Activated CD4-positive, alpha-beta memory T cell treated with anti-CD3 and anti-CD28 coated beads, Interleukin-2, amount 10 ng/mL, durations not matched to agents 7 days and 5 days (primary cell): ENCODE data around the gene PRRC2B. TPM values are rescaled to one million over a fixed set of nuclear protein-coding genes. Genes with fewer than 3 reads are reported as not detected.
A peak's percentile ranks its signal among the peaks of the same experiment; 100 is the strongest.
"Not testable (repeated sequence)": the region's sequence is repeated elsewhere in the genome, so short reads cannot be mapped to it uniquely, and the experiment has no call there.

Experiments
- CTCF ChIA-PET: fragments of 350-600 bp; sonication (Branson Sonifier 250); formaldehyde crosslinking; loops from one replicate; lab custom pipeline; 2021; ENCODE audit warnings: antibody characterized with exemption, inconsistent platforms; lab: Charles Lee
- POLR2A ChIA-PET: fragments of 350-600 bp; sonication (Branson Sonifier 250); formaldehyde crosslinking; loops from one replicate; lab custom pipeline; 2021; ENCODE audit warnings: antibody characterized with exemption; lab: Charles Lee
- DNase-seq: peaks from one replicate; pipeline ENCODE4 v3.0.0-alpha.2; 2020
- H3K27ac Mint-ChIP-seq: one replicate; pipeline ENCODE4 v1.8.0; 2021; ENCODE audit warnings: mild to moderate bottlenecking, mixed read lengths
- H3K27me3 Mint-ChIP-seq: one replicate; pipeline ENCODE4 v1.8.0; 2021; ENCODE audit warnings: mixed read lengths
- H3K36me3 Mint-ChIP-seq: one replicate; pipeline ENCODE4 v1.8.0; 2021; ENCODE audit warnings: low read depth, mixed read lengths
- H3K4me1 Mint-ChIP-seq: one replicate; pipeline ENCODE4 v1.8.0; 2021; ENCODE audit warnings: mixed read lengths
- H3K4me3 Mint-ChIP-seq: one replicate; pipeline ENCODE4 v1.8.0; 2021; ENCODE audit warnings: mild to moderate bottlenecking, mixed read lengths
- H3K9me3 Mint-ChIP-seq: one replicate; pipeline ENCODE4 v1.8.0; 2021; ENCODE audit warnings: mixed read lengths
- total RNA-seq, 2 experiments: library from RNA; stranded (reverse); gene quantifications; one replicate each; pipeline ENCODE4 v1.2.3, GENCODE V29; 2021

PRRC2B gene
- total RNA-seq, 2 experiments from 2014 or later = 178 to 190 TPM

- H3K36me3 Mint-ChIP-seq = peaks cover 81% of the 10 kb centered on the region
- CTCF ChIA-PET = no interaction called here
Observed at GRCh38 chr9:131469951-131470350, 76.1 kb downstream of the PRRC2B start.

DNA sequence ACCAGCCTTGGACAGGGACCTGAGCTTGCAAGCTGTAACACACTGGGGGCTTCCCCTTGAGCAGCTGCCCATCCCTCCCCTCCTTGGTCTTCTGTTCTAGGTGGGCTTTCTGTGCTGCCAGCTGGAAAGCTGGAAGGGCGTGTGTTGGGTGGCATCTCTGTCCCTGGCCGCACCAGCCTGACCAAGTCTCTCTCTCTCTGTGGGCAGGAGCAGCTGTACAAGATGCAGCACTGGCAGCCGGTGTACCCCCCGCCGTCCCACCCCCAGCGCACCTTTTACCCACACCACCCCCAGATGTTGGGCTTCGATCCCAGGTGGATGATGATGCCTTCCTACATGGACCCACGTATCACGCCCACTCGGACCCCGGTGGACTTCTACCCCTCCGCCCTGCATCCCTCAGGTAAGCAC, 76.7 kb downstream of the PRRC2B start:
- no peaks in the 10 kb centered on the region for H3K4me1 Mint-ChIP-seq
- no peak overlapping the region for H3K4me3 Mint-ChIP-seq
- no peak overlapping the region for H3K27ac Mint-ChIP-seq
- DNase-seq = no peak
- ChIA-PET POLR2A (no interaction called here), CTCF (no interaction called here)
- H3K36me3 Mint-ChIP-seq = peaks cover 78% of the 10 kb centered on the region
- no peaks in the 10 kb centered on the region for H3K9me3 Mint-ChIP-seq
- no peaks in the 10 kb centered on the region for H3K27me3 Mint-ChIP-seq

More at GRCh38 chr9:131469951-131470350, 76.1 kb downstream of the PRRC2B start:
- Mint-ChIP-seq H3K27ac (peak overlapping the region; percentile 41), H3K9me3 (no peaks in the 10 kb centered on the region), H3K4me3 (no peak overlapping the region), H3K27me3 (no peaks in the 10 kb centered on the region), H3K4me1 (no peaks in the 10 kb centered on the region)
- DNase-seq = no peak
- POLR2A ChIA-PET = no interaction called here

DNA sequence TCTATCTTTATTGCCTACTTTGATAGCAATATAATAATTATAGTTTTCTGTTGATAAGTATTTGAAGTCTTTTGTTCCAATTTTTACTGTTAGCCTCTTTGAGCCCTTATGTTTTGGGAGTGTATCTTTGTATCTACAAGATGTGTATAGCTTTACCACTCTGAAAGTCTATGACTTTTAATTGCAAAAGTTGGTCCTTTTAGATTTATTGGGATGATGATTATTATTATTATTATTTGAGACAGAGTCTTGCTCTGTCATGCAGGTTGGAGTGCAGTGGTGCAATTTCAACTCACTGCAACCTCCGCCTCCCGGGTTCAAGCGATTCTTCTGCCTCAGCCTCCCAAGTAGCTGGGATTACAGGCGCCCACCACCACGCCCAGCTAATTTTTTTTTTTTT, 78.2 kb downstream of the PRRC2B start:
- H3K4me1 Mint-ChIP-seq, H3K9me3 Mint-ChIP-seq, DNase-seq, H3K27me3 Mint-ChIP-seq, H3K27ac Mint-ChIP-seq, POLR2A ChIA-PET, H3K4me3 Mint-ChIP-seq: not testable (repeated sequence)
- H3K36me3 Mint-ChIP-seq = peaks cover 69% of the 10 kb centered on the region
- CTCF ChIA-PET = interaction anchor here (0.7 kb wide), 1 partner anchor 164 kb away, joined by 3 read pairs; no protein-coding TSS in a partner anchor

GRCh38 chr9:131473198-131473885, 79.5 kb downstream of the PRRC2B start:
- Mint-ChIP-seq H3K4me1 (no peaks in the 10 kb centered on the region), H3K9me3 (no peaks in the 10 kb centered on the region), H3K4me3 (no peak overlapping the region), H3K27me3 (no peaks in the 10 kb centered on the region), H3K36me3 (peaks cover 69% of the 10 kb centered on the region), H3K27ac (no peak overlapping the region)
- ChIA-PET CTCF (no interaction called here), POLR2A (no interaction called here)
- no peak for DNase-seq

DNA sequence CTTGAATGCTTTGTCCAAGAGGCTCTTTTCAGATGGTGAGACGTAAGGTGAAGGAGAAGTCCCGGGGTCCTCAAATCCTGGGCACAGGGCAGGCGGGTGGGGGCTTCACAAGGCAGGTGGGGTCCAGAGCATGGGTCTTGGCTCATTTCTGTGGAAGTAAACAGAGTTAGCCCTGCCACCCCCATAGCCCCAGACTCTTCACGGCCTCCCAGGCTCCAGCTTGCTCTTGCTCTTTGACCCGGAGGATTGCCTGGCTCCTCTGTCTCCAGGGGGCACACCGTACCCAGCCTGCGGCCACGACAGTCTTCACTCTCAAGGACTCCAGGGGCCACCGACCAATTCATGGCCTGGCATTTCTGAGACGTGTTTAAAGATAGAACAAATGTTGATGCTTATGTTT, 80.0 kb downstream of the PRRC2B start:
- no peak for DNase-seq
- no peak overlapping the region for H3K4me3 Mint-ChIP-seq
- CTCF ChIA-PET = interaction anchor here (0.8 kb wide), 2 partner anchors 101 to 124 kb away, joined by 3 read pairs; no protein-coding TSS in a partner anchor
- peaks cover 69% of the 10 kb centered on the region for H3K36me3 Mint-ChIP-seq
- H3K4me1 Mint-ChIP-seq = no peaks in the 10 kb centered on the region
- POLR2A ChIA-PET = no interaction called here
- no peaks in the 10 kb centered on the region for H3K9me3 Mint-ChIP-seq
- no peaks in the 10 kb centered on the region for H3K27me3 Mint-ChIP-seq
- no peak overlapping the region for H3K27ac Mint-ChIP-seq

DNA sequence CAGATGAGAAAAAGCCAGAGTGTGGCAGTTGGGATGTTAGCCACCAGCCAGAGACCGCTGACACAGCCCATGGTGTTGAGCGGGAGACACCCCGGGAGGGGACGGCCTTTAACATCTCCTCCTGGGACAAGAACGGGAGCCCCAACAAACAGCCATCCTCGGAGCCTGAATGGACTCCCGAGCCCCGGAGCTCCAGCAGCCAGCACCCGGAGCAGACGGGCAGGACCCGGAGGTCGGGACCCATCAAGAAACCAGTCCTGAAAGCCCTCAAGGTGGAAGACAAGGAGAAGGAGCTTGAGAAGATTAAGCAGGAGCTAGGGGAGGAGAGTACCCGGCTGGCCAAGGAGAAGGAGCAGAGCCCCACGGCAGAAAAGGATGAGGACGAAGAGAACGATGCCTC, 80.8 kb downstream of the PRRC2B start:
- Mint-ChIP-seq H3K4me3 (no peak overlapping the region), H3K27ac (no peak overlapping the region), H3K4me1 (no peaks in the 10 kb centered on the region), H3K36me3 (peaks cover 71% of the 10 kb centered on the region), H3K27me3 (no peaks in the 10 kb centered on the region), H3K9me3 (no peaks in the 10 kb centered on the region)
- ChIA-PET POLR2A (no interaction called here), CTCF (interaction anchor here (0.8 kb wide), 2 partner anchors 102 to 125 kb away, joined by 3 read pairs; no protein-coding TSS in a partner anchor)
- DNase-seq = no peak

GRCh38 chr9:131475111-131475955, 81.4 kb downstream of the PRRC2B start:
- Mint-ChIP-seq H3K27me3 (no peaks in the 10 kb centered on the region), H3K4me3 (no peak overlapping the region), H3K36me3 (peaks cover 69% of the 10 kb centered on the region), H3K9me3 (no peaks in the 10 kb centered on the region), H3K27ac (no peak overlapping the region), H3K4me1 (no peaks in the 10 kb centered on the region)
- ChIA-PET POLR2A (interaction anchor here (0.9 kb wide), 1 partner anchor 25 kb away, joined by 3 read pairs; no protein-coding TSS in a partner anchor), CTCF (no interaction called here)
- DNase-seq = no peak

- Mint-ChIP-seq H3K27ac (no peak overlapping the region), H3K36me3 (peaks cover 62% of the 10 kb centered on the region), H3K4me3 (no peak overlapping the region), H3K9me3 (no peaks in the 10 kb centered on the region), H3K4me1 (no peaks in the 10 kb centered on the region), H3K27me3 (no peaks in the 10 kb centered on the region)
- POLR2A ChIA-PET = interaction anchor here (0.9 kb wide), 1 partner anchor 25 kb away, joined by 3 read pairs; no protein-coding TSS in a partner anchor
- DNase-seq = no peak
- CTCF ChIA-PET = interaction anchor here (0.5 to 0.8 kb wide), 2 partner anchors 126 to 239 kb away, joined by 3 to 7 read pairs; no protein-coding TSS in a partner anchor
Observed at GRCh38 chr9:131475956-131476776, 82.3 kb downstream of the PRRC2B start.

- Mint-ChIP-seq H3K4me3 (no peak overlapping the region), H3K4me1 (no peaks in the 10 kb centered on the region), H3K9me3 (no peaks in the 10 kb centered on the region), H3K27ac (no peak overlapping the region), H3K36me3 (peaks cover 63% of the 10 kb centered on the region), H3K27me3 (no peaks in the 10 kb centered on the region)
- ChIA-PET POLR2A (no interaction called here), CTCF (interaction anchor here (0.8 to 1.4 kb wide), 4 partner anchors 15 to 127 kb away, joined by 3 to 8 read pairs (median 8); no protein-coding TSS in a partner anchor)
- no peak for DNase-seq
Observed at GRCh38 chr9:131476777-131477345, 83.0 kb downstream of the PRRC2B start.

DNA sequence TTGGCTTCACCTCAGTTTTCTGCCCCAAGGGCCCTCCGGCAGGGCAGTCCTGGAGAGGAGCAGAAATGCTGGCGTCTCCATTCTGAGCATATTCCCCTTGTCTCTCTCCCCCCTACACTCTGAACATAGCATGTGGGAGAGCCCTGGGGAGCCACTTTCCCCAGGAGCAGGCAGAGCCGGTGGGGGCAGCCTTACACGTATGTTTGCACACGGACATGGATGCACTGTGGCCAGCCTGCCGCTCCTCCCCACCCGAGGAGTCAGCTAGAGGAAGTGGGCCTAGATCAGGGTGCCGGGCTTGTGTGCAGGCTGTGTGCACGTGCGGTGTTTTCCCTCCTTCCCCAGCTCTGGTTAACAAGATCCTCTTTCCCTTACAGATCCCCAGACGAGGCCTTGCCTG, 83.5 kb downstream of the PRRC2B start:
- Mint-ChIP-seq H3K4me3 (no peak overlapping the region), H3K27me3 (no peaks in the 10 kb centered on the region), H3K9me3 (no peaks in the 10 kb centered on the region), H3K27ac (no peak overlapping the region), H3K36me3 (peaks cover 65% of the 10 kb centered on the region), H3K4me1 (no peaks in the 10 kb centered on the region)
- CTCF ChIA-PET = interaction anchor here (0.7 to 1.4 kb wide), 5 partner anchors 10 to 263 kb away, joined by 3 to 8 read pairs (median 4); no protein-coding TSS in a partner anchor
- no peak for DNase-seq
- POLR2A ChIA-PET = no interaction called here

- POLR2A ChIA-PET = no interaction called here
- no peak overlapping the region for H3K27ac Mint-ChIP-seq
Observed at GRCh38 chr9:131477816-131478419, 84.0 kb downstream of the PRRC2B start.

GRCh38 chr9:131478421-131478868, 84.6 kb downstream of the PRRC2B start:
- no peaks in the 10 kb centered on the region for H3K4me1 Mint-ChIP-seq
- H3K9me3 Mint-ChIP-seq = no peaks in the 10 kb centered on the region
- CTCF ChIA-PET = interaction anchor here (1.1 to 1.4 kb wide), 6 partner anchors 13 to 264 kb away, joined by 3 to 8 read pairs (median 5); no protein-coding TSS in a partner anchor
- POLR2A ChIA-PET = no interaction called here
- no peak overlapping the region for H3K27ac Mint-ChIP-seq
- DNase-seq = peak; percentile 59
- H3K36me3 Mint-ChIP-seq = peaks cover 67% of the 10 kb centered on the region
- H3K27me3 Mint-ChIP-seq = no peaks in the 10 kb centered on the region
- no peak overlapping the region for H3K4me3 Mint-ChIP-seq

More at GRCh38 chr9:131477816-131478419, 84.0 kb downstream of the PRRC2B start:
- H3K4me3 Mint-ChIP-seq = no peak overlapping the region
- DNase-seq = no peak
- CTCF ChIA-PET = interaction anchor here (0.7 to 1.4 kb wide), 6 partner anchors 10 to 264 kb away, joined by 3 to 8 read pairs (median 4); no protein-coding TSS in a partner anchor
- no peaks in the 10 kb centered on the region for H3K27me3 Mint-ChIP-seq
- no peaks in the 10 kb centered on the region for H3K4me1 Mint-ChIP-seq
- H3K36me3 Mint-ChIP-seq = peaks cover 67% of the 10 kb centered on the region
- no peaks in the 10 kb centered on the region for H3K9me3 Mint-ChIP-seq
